Lower lobe of right lung (tissue), 2 donors: ENCODE results near the gene PDE4C. TPM values are rescaled to one million over a fixed set of nuclear protein-coding genes. Genes with fewer than 3 reads are reported as not detected.

ENCODE experiments used
- ATAC-seq, 2 donors: fragments of 200-7000 bp; cut with Tn5 transposase; one replicate each; pipeline ENCODE4 v1.9.1; 2020 to 2022; ENCODE audit warnings: mild to moderate bottlenecking in 2 of 2, moderate library complexity in 2 of 2
- DNase-seq: peaks from one replicate; pipeline ENCODE4 v3.0.0-alpha.2; 2020
- H3K27ac ChIP-seq: fragments of 200-600 bp; one replicate; pipeline ENCODE4 v1.8.0; 2022
- H3K27me3 ChIP-seq: fragments of 200-600 bp; one replicate; pipeline ENCODE4 v1.8.0; 2022; ENCODE audit warnings: low read depth
- H3K36me3 ChIP-seq: fragments of 200-600 bp; one replicate; pipeline ENCODE4 v1.8.0; 2022; ENCODE audit warnings: mild to moderate bottlenecking
- H3K4me1 ChIP-seq: fragments of 200-600 bp; one replicate; pipeline ENCODE4 v1.8.0; 2022
- H3K4me3 ChIP-seq: fragments of 200-600 bp; one replicate; pipeline ENCODE4 v1.8.0; 2022; ENCODE audit warnings: mild to moderate bottlenecking
- H3K9me3 ChIP-seq: fragments of 200-600 bp; one replicate; pipeline ENCODE4 v1.8.0; 2022
- CTCF ChIP-seq: fragments of 200-600 bp; IDR thresholded peaks from one replicate; pipeline ENCODE4 v1.8.0; 2022; ENCODE audit warnings: antibody characterized with exemption, mild to moderate bottlenecking
- intact Hi-C: fragments of 100-400 bp; cut with DNase I; formaldehyde crosslinking; loops from one replicate; pipeline ENCODE4 v1.11.0; 2022
- total RNA-seq: library from RNA; stranded (reverse); fragmentation: NEBNext Ultra II Directional; extraction: Animal tissue kit (Norgen Biotek cat#: 25700); gene quantifications from one replicate; pipeline ENCODE4 v1.2.1, GENCODE V29; 2021
- donor health status: DM: no; HTN: yes; CAD: no; lungs with severe emphysema.

The PDE4C gene
- total RNA-seq, 1 donor from 2014 or later: 9.6 TPM

- intact Hi-C loops: loop anchor here (10.0 kb wide), 1 partner anchor 54 kb away; the partner anchor contains the start of gene LSM4
- Histone ChIP-seq H3K4me3 (no peak overlapping the region), H3K9me3 (no peaks in the 10 kb centered on the region), H3K27ac (no peak overlapping the region), H3K4me1 (peaks cover 15% of the 10 kb centered on the region), H3K27me3 (no peaks in the 10 kb centered on the region), H3K36me3 (peaks cover 28% of the 10 kb centered on the region)
- ATAC-seq (no peak), DNase-seq (no peak)
- TF ChIP-seq CTCF: no peak
Observed at GRCh38 chr19:18270326-18270725, 44.1 kb upstream of the PDE4C start.

GRCh38 chr19:18269070-18269723 lies 43.0 kb upstream of the PDE4C start:
- Histone ChIP-seq H3K9me3 (no peaks in the 10 kb centered on the region), H3K27ac (no peak overlapping the region), H3K36me3 (peaks cover 32% of the 10 kb centered on the region), H3K27me3 (no peaks in the 10 kb centered on the region), H3K4me1 (peaks cover 4% of the 10 kb centered on the region), H3K4me3 (no peak overlapping the region)
- DNase-seq (no peak), ATAC-seq (no peak)
- intact Hi-C loops: no loop called here
- TF ChIP-seq CTCF: no peak

- DNase-seq: no peak
- Histone ChIP-seq H3K36me3 (peaks cover 41% of the 10 kb centered on the region), H3K4me1 (no peaks in the 10 kb centered on the region), H3K4me3 (no peak overlapping the region), H3K9me3 (no peaks in the 10 kb centered on the region), H3K27ac (no peak overlapping the region), H3K27me3 (no peaks in the 10 kb centered on the region)
- no peak for TF ChIP-seq CTCF
- intact Hi-C loops: no loop called here
- no peak for ATAC-seq
Observed at GRCh38 chr19:18266771-18267686, 40.8 kb upstream of the PDE4C start.

GRCh38 chr19:18265582-18265981 lies 39.3 kb upstream of the PDE4C start:
- Histone ChIP-seq H3K4me1 (no peaks in the 10 kb centered on the region), H3K36me3 (peaks cover 41% of the 10 kb centered on the region), H3K9me3 (no peaks in the 10 kb centered on the region), H3K4me3 (no peak overlapping the region), H3K27ac (no peak overlapping the region), H3K27me3 (no peaks in the 10 kb centered on the region)
- TF ChIP-seq CTCF: no peak
- DNase-seq (no peak), ATAC-seq (no peak)
- intact Hi-C loops: no loop called here

- H3K27me3 ChIP-seq: no peaks in the 10 kb centered on the region
- no peak overlapping the region for H3K4me3 ChIP-seq
- TF ChIP-seq CTCF: no peak
- no peaks in the 10 kb centered on the region for H3K4me1 ChIP-seq
- no peaks in the 10 kb centered on the region for H3K9me3 ChIP-seq
- ATAC-seq: no peak
- H3K36me3 ChIP-seq: peaks cover 41% of the 10 kb centered on the region
- H3K27ac ChIP-seq: no peak overlapping the region
- no peak for DNase-seq
- intact Hi-C loops: no loop called here
Observed at GRCh38 chr19:18264971-18265540, 38.8 kb upstream of the PDE4C start.
